Sigmoid colon (tissue), 4 donors: ENCODE data around the gene KCNJ4.
"Not testable (repeated sequence)": the region's sequence is repeated elsewhere in the genome, so short reads cannot be mapped to it uniquely, and the experiment has no call there.

Source experiments
- EP300 ChIP-seq, 4 donors: sonication (generic); formaldehyde crosslinking; IDR thresholded peaks; one replicate each; pipeline ENCODE4 v1.6.1; 2017; ENCODE audit warnings: antibody characterized with exemption in 4 of 4
- POLR2A ChIP-seq, 2 donors: fragments of 450-650 bp; IDR thresholded peaks; one replicate each; pipeline ENCODE4 v1.6.1; 2016; ENCODE audit warnings: antibody characterized with exemption in 2 of 2, mild to moderate bottlenecking in 2 of 2, moderate library complexity in 2 of 2
- POLR2AphosphoS5 ChIP-seq, 4 donors: sonication (generic); formaldehyde crosslinking; IDR thresholded peaks; one replicate each; pipeline ENCODE4 v1.6.1; 2017; ENCODE audit warnings: antibody characterized with exemption in 4 of 4
- TF ChIP-seq, protein P1 (sequence below), 4 experiments: fragments of 450-650 bp in 3 of 4; fragments of 200-600 bp in 1 of 4; IDR thresholded peaks; one replicate each; pipeline ENCODE4 v1.5.1; 2016 to 2019; ENCODE audit warnings: antibody characterized with exemption in 4 of 4, mild to moderate bottlenecking in 3 of 4, moderate library complexity in 2 of 4

DNA sequence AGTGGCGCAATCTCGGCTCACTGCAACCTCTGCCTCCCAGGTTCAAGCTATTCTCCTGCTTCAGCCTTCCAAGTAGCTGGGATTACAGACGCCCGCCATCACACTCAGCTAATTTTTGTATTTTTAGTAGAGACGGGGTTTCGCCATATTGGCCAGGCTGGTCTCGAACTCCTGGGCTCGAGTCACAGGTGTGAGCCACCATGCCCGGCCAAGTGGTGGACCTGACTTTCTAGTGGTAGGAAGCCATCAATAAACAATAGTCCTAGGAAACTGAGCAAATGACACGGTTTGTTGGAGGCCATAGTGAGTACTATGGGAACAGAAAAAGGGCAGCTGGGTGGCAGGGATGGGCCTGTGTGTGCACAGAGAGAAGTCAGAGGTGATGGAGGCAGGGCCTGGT lies 15.2 kb upstream of the KCNJ4 start:
- TF ChIP-seq, protein P1, sequence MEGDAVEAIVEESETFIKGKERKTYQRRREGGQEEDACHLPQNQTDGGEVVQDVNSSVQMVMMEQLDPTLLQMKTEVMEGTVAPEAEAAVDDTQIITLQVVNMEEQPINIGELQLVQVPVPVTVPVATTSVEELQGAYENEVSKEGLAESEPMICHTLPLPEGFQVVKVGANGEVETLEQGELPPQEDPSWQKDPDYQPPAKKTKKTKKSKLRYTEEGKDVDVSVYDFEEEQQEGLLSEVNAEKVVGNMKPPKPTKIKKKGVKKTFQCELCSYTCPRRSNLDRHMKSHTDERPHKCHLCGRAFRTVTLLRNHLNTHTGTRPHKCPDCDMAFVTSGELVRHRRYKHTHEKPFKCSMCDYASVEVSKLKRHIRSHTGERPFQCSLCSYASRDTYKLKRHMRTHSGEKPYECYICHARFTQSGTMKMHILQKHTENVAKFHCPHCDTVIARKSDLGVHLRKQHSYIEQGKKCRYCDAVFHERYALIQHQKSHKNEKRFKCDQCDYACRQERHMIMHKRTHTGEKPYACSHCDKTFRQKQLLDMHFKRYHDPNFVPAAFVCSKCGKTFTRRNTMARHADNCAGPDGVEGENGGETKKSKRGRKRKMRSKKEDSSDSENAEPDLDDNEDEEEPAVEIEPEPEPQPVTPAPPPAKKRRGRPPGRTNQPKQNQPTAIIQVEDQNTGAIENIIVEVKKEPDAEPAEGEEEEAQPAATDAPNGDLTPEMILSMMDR (IDR thresholded peaks at IDR 0.05) = not testable (repeated sequence)
- not testable (repeated sequence) for TF ChIP-seq POLR2AphosphoS5, POLR2A, EP300 (IDR thresholded peaks at IDR 0.05)
